ENCODE data around the gene TAF15.

DNA sequence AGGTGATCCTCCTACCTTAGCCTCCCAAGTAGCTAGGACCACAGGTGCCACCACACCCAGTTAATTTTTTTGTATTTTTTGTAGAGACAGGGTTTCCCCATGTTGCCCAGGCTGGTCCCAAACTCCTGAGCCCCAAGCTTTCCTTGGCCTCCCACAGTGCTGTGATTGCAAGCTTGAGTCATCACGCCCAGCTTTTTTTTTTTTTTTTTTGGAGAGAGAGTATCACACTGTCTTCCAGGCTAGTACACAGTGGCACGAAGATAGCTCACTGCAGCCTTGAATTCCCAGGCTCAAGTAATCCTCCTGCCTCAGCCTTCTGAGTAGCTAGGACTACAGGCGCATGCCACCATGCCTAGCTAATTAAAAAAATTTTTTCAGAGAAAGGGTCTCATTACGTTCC lies 32.2 kb downstream of the TAF15 start:
- TF ChIP-seq EZH2 (IDR thresholded peaks at IDR 0.05; ENCODE audit: borderline replicate concordance, control insufficient read depth, low read depth, low read length) = no peak
- no peak for TF ChIP-seq ZNF24 (IDR thresholded peaks at IDR 0.05)
- TF ChIP-seq CBFB (IDR thresholded peaks at IDR 0.05; ENCODE audit: low read depth) = no peak
- no peak for TF ChIP-seq EP300 (IDR thresholded peaks at IDR 0.05; ENCODE audit: borderline replicate concordance in 1 of 2, control insufficient read depth in 1 of 2, low read depth in 2 of 2, low read length in 2 of 2)
- TF ChIP-seq, protein P1, sequence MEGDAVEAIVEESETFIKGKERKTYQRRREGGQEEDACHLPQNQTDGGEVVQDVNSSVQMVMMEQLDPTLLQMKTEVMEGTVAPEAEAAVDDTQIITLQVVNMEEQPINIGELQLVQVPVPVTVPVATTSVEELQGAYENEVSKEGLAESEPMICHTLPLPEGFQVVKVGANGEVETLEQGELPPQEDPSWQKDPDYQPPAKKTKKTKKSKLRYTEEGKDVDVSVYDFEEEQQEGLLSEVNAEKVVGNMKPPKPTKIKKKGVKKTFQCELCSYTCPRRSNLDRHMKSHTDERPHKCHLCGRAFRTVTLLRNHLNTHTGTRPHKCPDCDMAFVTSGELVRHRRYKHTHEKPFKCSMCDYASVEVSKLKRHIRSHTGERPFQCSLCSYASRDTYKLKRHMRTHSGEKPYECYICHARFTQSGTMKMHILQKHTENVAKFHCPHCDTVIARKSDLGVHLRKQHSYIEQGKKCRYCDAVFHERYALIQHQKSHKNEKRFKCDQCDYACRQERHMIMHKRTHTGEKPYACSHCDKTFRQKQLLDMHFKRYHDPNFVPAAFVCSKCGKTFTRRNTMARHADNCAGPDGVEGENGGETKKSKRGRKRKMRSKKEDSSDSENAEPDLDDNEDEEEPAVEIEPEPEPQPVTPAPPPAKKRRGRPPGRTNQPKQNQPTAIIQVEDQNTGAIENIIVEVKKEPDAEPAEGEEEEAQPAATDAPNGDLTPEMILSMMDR (IDR thresholded peaks at IDR 0.05 in 2 of 3, conservative IDR thresholded peaks at IDR 0.05 in 1 of 3; ENCODE audit: control insufficient read depth in 2 of 3, extremely low read depth in 1 of 3, insufficient read depth in 1 of 3, low read depth in 3 of 3, low read length in 3 of 3) = no peak
- TF ChIP-seq PAX5 (IDR thresholded peaks at IDR 0.05; ENCODE audit: borderline replicate concordance, low read depth, low read length) = no peak

All from GM12878 (cell line).